ENCODE results near the gene LNPEP.

DNA sequence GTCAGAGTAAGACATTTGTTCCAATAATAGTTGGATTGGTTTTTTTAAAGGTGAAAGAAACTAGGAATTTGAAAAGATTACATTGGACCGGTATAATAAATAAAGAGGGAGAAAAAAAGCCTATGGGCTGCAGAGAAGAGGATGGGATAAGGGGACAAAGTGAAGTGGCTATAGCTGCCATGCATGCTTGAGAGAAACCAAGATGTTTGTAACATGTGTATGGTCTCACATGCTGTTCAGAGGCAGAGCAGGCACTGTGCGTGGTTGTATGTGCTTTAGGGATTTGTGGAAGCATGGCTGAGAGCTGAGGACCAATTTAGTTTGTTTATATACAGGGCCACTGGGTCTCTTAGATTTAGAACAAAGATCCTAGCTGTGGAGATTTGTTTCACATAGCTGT lies 32.7 kb downstream of the LNPEP start:
- TF ChIP-seq, protein P1, sequence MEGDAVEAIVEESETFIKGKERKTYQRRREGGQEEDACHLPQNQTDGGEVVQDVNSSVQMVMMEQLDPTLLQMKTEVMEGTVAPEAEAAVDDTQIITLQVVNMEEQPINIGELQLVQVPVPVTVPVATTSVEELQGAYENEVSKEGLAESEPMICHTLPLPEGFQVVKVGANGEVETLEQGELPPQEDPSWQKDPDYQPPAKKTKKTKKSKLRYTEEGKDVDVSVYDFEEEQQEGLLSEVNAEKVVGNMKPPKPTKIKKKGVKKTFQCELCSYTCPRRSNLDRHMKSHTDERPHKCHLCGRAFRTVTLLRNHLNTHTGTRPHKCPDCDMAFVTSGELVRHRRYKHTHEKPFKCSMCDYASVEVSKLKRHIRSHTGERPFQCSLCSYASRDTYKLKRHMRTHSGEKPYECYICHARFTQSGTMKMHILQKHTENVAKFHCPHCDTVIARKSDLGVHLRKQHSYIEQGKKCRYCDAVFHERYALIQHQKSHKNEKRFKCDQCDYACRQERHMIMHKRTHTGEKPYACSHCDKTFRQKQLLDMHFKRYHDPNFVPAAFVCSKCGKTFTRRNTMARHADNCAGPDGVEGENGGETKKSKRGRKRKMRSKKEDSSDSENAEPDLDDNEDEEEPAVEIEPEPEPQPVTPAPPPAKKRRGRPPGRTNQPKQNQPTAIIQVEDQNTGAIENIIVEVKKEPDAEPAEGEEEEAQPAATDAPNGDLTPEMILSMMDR (IDR thresholded peaks at IDR 0.05) = no peak
- TF ChIP-seq POLR2A (IDR thresholded peaks at IDR 0.05) (no peak), EP300 (IDR thresholded peaks at IDR 0.05) (no peak)
